GM18505 (cell line): ENCODE results near the gene EFCC1.
"Not testable (repeated sequence)": the region's sequence is repeated elsewhere in the genome, so short reads cannot be mapped to it uniquely, and the experiment has no call there.

Experiments
- ATAC-seq: cut with Tn5 transposase; IDR thresholded peaks from one replicate; pipeline ENCODE4 v1.9.1; 2021; ENCODE audit not compliant: unreplicated experiment
- POLR2A ChIP-seq: IDR thresholded peaks from 4 replicates; pipeline ENCODE4 v1.6.1; 2011; ENCODE audit warnings: borderline replicate concordance; ENCODE audit not compliant: insufficient read depth, insufficient read length; ENCODE audit errors: extremely low read depth

EFCC1 gene

GRCh38 chr3:129061888-129062834, 61.1 kb downstream of the EFCC1 start:
- no peak for TF ChIP-seq POLR2A

DNA sequence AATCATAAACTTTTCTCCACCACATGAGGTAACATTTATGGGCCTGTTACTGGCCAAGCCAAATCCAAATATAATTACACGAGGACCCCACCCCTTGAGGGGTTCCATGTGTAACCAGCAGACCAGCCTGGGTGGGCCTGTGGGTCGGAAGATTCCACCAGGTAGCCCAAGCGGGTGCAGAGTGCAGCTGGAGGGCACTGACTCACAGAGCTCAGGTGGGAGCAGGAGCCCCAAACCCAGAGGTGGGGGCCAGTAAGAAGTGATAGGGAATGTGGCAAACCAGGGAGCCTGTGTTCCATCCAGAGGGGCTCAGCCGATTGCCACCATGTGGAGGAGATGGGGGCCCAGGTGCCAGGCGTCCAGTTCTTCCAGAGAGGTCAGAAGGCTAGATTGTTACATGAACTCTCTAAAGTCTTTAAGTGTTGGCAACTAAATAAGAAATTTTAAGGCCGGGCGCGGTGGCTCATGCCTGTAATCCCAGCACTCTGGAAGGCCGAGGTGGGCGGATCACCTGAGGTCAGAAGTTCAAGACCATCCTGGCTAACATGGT, 62.1 kb downstream of the EFCC1 start:
- ATAC-seq, result no peak
- TF ChIP-seq POLR2A, result no peak

More at GRCh38 chr3:129061888-129062834, 61.1 kb downstream of the EFCC1 start:
- ATAC-seq, result no peak

DNA sequence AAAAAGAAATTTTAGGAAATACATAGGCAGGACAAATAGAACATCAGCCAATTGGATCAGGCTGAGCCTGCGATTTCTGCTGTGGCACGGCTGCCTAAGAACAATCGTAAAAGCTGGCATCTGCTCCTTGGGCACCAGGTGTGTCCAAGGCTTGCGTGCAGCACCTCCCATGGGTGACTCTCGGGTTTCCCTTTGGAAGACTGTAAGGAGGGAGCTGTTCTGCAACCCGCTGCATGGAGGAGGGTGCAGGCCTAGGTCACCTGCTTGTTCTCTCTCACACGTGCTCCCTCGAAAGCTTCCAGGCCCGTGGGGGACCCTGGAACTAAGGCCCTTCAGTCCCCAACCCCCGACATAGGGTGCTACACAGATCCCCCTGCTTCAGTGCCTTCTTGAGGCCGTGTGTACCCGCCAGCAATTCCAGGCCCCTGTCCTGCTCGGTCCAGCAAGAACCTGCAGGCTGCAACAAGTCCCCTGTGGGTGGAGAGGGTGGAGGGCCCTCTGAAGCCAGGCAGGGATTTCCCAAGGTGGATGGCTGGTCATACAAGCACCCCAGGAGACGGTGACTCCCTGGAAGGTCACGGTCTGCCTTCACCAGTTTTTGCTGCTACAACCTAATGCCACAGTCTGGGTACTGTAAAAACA, 62.9 kb downstream of the EFCC1 start:
- TF ChIP-seq POLR2A, result no peak
- ATAC-seq, result no peak

DNA sequence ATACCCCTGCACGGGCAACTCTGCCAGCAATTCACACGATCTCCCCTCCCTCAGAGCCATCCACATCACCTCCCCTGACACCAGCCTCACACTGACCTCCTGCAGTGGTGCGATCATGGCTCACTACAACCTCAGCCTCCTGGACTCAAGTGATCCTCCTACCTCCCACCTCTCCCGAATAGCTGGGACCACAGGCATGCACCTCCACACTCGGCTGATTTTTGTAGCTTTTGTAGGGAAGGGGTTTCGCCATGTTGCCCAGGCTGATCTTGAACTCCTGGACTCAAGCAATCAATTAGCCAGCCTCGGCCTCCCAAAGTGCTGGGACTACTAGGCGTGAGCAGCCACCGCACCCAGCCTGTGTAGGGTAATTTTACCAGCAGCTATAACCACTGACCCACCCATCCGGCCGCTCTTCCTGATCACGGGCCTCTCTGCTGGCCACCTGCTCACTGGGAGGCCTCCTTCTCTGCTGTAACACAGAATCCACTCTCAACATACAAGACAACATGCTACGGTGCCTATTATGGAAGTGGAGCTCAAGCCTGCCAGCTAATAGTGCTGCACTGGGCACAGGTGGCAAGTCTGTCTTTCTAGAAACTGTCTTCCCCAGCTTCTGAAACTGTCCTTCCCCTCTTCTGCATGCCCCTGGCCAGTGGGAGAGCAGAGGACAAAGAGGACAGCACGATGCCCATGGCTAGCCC, 64.1 kb downstream of the EFCC1 start:
- ATAC-seq, result no peak
- no peak for TF ChIP-seq POLR2A

DNA sequence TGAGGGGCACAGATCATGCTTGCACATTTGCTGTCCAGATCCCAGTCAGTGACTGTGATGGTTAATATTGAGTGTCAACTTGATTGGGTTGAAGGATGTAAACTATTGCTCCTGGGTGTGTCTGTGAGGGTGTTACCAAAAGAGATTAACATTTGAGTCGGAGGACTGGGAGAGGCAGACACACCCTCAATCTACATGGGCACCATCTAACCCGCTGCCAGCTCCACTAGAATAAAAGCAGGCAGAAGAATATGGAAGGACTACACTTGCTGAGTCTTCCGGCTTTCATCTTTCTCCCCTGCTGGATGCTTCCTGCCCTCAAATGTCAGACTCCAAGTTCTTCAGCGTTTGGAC, 64.6 kb downstream of the EFCC1 start:
- ATAC-seq, result no peak
- no peak for TF ChIP-seq POLR2A

GRCh38 chr3:129067719-129068118, 66.6 kb downstream of the EFCC1 start:
- not testable (repeated sequence) for ATAC-seq

DNA sequence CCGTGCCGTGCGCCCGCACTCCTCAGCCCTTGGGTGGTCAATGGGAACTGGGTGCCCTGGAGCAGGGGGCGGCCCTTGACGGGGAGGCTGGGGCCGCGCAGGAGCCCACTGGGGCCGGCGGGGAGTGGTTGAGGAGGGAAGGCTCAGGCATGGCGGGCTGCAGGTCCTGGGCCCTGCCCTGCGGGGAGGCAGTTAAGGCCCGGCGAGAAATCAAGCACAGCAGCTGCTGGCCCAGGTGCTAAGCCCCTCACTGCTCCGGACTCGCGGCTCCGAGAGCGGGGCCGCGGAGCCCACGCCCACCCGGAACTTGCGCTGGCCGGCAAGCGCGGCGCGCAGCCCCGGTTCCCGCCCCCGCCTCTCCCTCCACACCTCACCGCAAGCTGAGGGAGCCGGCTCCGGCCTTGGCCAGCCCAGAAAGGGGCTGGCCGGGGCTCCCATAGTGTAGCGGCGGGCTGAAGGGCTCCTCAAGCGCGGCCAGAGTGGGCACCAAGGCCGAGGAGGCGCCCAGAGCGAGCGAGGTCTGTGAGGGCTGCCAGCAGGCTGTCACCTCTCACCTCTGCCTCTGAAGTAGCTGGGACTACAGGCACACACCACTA, 67.3 kb downstream of the EFCC1 start:
- TF ChIP-seq POLR2A, result no peak
- ATAC-seq, result no peak

- ATAC-seq, result not testable (repeated sequence)
Measured at GRCh38 chr3:129069313-129070085, 68.4 kb downstream of the EFCC1 start.

- ATAC-seq, result no peak
- no peak for TF ChIP-seq POLR2A
Measured at GRCh38 chr3:129070086-129070885, 69.2 kb downstream of the EFCC1 start.

- no peak for TF ChIP-seq POLR2A
- no peak for ATAC-seq
Measured at GRCh38 chr3:129077222-129077621, 76.1 kb downstream of the EFCC1 start.

- no peak for TF ChIP-seq POLR2A
- ATAC-seq, result no peak
Measured at GRCh38 chr3:129078510-129078909, 77.4 kb downstream of the EFCC1 start.

DNA sequence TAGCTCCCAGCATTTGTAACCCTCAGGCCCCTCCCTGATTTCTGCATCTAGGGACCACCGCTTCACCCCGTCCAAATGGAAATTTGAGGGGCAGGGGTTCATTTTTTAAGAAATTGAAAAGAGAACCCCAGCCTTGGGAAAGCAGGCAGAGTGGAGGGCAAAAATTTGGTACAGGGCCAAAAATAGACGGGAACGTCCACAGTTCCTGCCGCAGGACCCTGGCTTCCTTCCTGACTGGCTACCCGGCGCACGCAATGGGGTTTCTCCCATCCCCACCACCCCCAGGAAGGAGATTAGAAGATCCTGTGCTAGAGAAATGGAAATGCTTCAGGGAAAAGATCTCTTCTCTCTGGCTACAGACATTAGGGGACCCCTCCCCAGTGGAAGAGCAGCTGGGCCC, 80.4 kb downstream of the EFCC1 start:
- no peak for TF ChIP-seq POLR2A
- no peak for ATAC-seq
